C4-2B (cell line): ENCODE measurements around the gene CHPF.

Experiments used
- CTCF ChIP-seq: fragments of 450-650 bp; conservative IDR thresholded peaks from 2 replicates; pipeline ENCODE4 v1.5.1; 2017; ENCODE audit warnings: mild to moderate bottlenecking
- ZFX ChIP-seq: fragments of 450-650 bp; IDR thresholded peaks from 2 replicates; pipeline ENCODE4 v1.6.1; 2017

GRCh38 chr2:219527472-219527871 is 16.1 kb downstream of the CHPF start:
- TF ChIP-seq CTCF: no peak
- no peak for TF ChIP-seq ZFX
